ENCODE data around the gene STK38L.

The STK38L gene

GRCh38 chr12:27304856-27305255 lies 60.8 kb downstream of the STK38L start (continued):
- TF ChIP-seq ZNF391 (tag by site-specific recombination; IDR thresholded peaks at IDR 0.05; ENCODE audit: borderline replicate concordance, low read depth) = no peak
- TF ChIP-seq SETDB1 (IDR thresholded peaks at IDR 0.05; ENCODE audit: insufficient read length, low read length) = no peak
- no peak for TF ChIP-seq ZNF555 (tag by site-specific recombination; conservative IDR thresholded peaks at IDR 0.05)
- no peak for TF ChIP-seq ZNF26 (tag by site-specific recombination; IDR thresholded peaks at IDR 0.05)
- no peak for TF ChIP-seq REST (tag by site-specific recombination; IDR thresholded peaks at IDR 0.05)
- no peak for TF ChIP-seq ZBTB48 (tag by site-specific recombination; IDR thresholded peaks at IDR 0.05)
- no peak for TF ChIP-seq ZNF324 (tag by site-specific recombination; IDR thresholded peaks at IDR 0.05)
- no peak for TF ChIP-seq PRDM10 (tag by site-specific recombination; IDR thresholded peaks at IDR 0.05)

- CTCF ChIA-PET = interaction anchor here (0.6 to 6.2 kb wide), 55 partner anchors 9 to 1740 kb away, joined by 3 to 65 read pairs (median 4); partner anchors contain the start of genes BMAL2, MED21 and TM7SF3
- 0 out of 2 replicates have a peak overlapping the region, but pooled peaks have one; percentile 16 for H3K27ac ChIP-seq (ENCODE audit: extremely low read depth, low read depth, low read length)
- H3K9me3 ChIP-seq (ENCODE audit: control insufficient read depth, insufficient read depth, low read depth, low read length) = no peaks in the 10 kb centered on the region
- peaks cover 18 to 23% of the 10 kb centered on the region in 2 experiments for H3K36me3 ChIP-seq (ENCODE audit: control insufficient read depth in 2 of 2, insufficient read depth in 1 of 2, low read length in 2 of 2)
- POLR2A ChIA-PET = interaction anchor here (0.6 to 1.5 kb wide), 5 partner anchors 11 to 290 kb away, joined by 3 to 6 read pairs (median 5); partner anchors contain the start of genes MED21 and STK38L
- H3K4me3 ChIP-seq (ENCODE audit: low read depth, low read length) = no peak overlapping the region
- H3K4me1 ChIP-seq (ENCODE audit: control insufficient read depth, insufficient read depth, low read length) = peaks cover 13% of the 10 kb centered on the region
- no peak for TF ChIP-seq ZBTB20 (tag by site-specific recombination; IDR thresholded peaks at IDR 0.05)
- TF ChIP-seq ZNF221 (tag by site-specific recombination; IDR thresholded peaks at IDR 0.05; ENCODE audit: borderline replicate concordance) = no peak
- no peak for TF ChIP-seq ZNF501 (tag by site-specific recombination; IDR thresholded peaks at IDR 0.05)
- no peak for TF ChIP-seq ZNF112 (tag by site-specific recombination; IDR thresholded peaks at IDR 0.05)
- TF ChIP-seq ZNF600 (tag by site-specific recombination; IDR thresholded peaks at IDR 0.05) = no peak
- peak; percentile 87 for TF ChIP-seq ATF2 (tag by site-specific recombination; IDR thresholded peaks at IDR 0.05; ENCODE audit: low read depth)
- TF ChIP-seq HOXD13 (CRISPR knock-in tag; IDR thresholded peaks at IDR 0.05; ENCODE audit: borderline replicate concordance) = no peak
- TF ChIP-seq PRDM6 (tag by site-specific recombination; IDR thresholded peaks at IDR 0.05) = peak; percentile 81
- no peak for TF ChIP-seq BCL11A (tag by site-specific recombination; IDR thresholded peaks at IDR 0.05; ENCODE audit: low read depth)
- no peak for TF ChIP-seq ZNF513 (tag by site-specific recombination; IDR thresholded peaks at IDR 0.05)
- no peak for TF ChIP-seq ZNF560 (tag by site-specific recombination; IDR thresholded peaks at IDR 0.05; ENCODE audit: borderline replicate concordance)
- TF ChIP-seq ZNF24 (tag by site-specific recombination; IDR thresholded peaks at IDR 0.05) = no peak
- no peak for TF ChIP-seq ZNF169 (tag by site-specific recombination; IDR thresholded peaks at IDR 0.05)
Observed at GRCh38 chr12:27305673-27306456, 61.8 kb downstream of the STK38L start.
